Measurements from ENCODE around the gene ZNF516.

The ZNF516 gene

GRCh38 chr18:76392349-76392748 is 102.7 kb downstream of the ZNF516 start:
- no peak for DNase-seq

GRCh38 chr18:76391746-76392145 is 103.3 kb downstream of the ZNF516 start:
- no peak for DNase-seq

GRCh38 chr18:76391038-76391437 is 104.0 kb downstream of the ZNF516 start:
- no peak for DNase-seq

- no peak for DNase-seq
Observed at GRCh38 chr18:76390452-76391035, 104.5 kb downstream of the ZNF516 start.

- no peak for DNase-seq
Observed at GRCh38 chr18:76389716-76390115, 105.3 kb downstream of the ZNF516 start.

- no peak for DNase-seq
Observed at GRCh38 chr18:76388891-76389423, 106.1 kb downstream of the ZNF516 start.

GRCh38 chr18:76388261-76388660 is 106.8 kb downstream of the ZNF516 start:
- DNase-seq, result no peak

- no peak for DNase-seq
Observed at GRCh38 chr18:76387608-76388007, 107.4 kb downstream of the ZNF516 start.

- no peak for DNase-seq
Observed at GRCh38 chr18:76386886-76387285, 108.2 kb downstream of the ZNF516 start.

- DNase-seq, result no peak
Observed at GRCh38 chr18:76386071-76386470, 109.0 kb downstream of the ZNF516 start.

- DNase-seq, result no peak
Observed at GRCh38 chr18:76385681-76385975, 109.4 kb downstream of the ZNF516 start.

GRCh38 chr18:76384861-76385680 is 110.0 kb downstream of the ZNF516 start:
- DNase-seq, result no peak

- no peak for DNase-seq
Observed at GRCh38 chr18:76384114-76384790, 110.8 kb downstream of the ZNF516 start.

GRCh38 chr18:76383636-76384035 is 111.4 kb downstream of the ZNF516 start:
- DNase-seq, result no peak

- no peak for DNase-seq
Observed at GRCh38 chr18:76382275-76382674, 112.8 kb downstream of the ZNF516 start.

GRCh38 chr18:76380791-76381405 is 114.1 kb downstream of the ZNF516 start:
- no peak for DNase-seq

GRCh38 chr18:76380127-76380729 is 114.8 kb downstream of the ZNF516 start:
- DNase-seq, result no peak

GRCh38 chr18:76379226-76380126 is 115.6 kb downstream of the ZNF516 start:
- DNase-seq, result no peak

- DNase-seq, result no peak
Observed at GRCh38 chr18:76378526-76379215, 116.4 kb downstream of the ZNF516 start.

- no peak for DNase-seq
Observed at GRCh38 chr18:76377359-76377756, 117.7 kb downstream of the ZNF516 start.

GRCh38 chr18:76376668-76377358 is 118.2 kb downstream of the ZNF516 start:
- DNase-seq, result peak in 1 of 2 experiments; percentile 61
